Right hindlimb (tissue), 1 donor: ENCODE data around the gene IDUA.

Experiments used
- DNase-seq: peaks from one replicate; pipeline ENCODE4 v3.0.0-alpha.2; 2018

The IDUA gene

DNA sequence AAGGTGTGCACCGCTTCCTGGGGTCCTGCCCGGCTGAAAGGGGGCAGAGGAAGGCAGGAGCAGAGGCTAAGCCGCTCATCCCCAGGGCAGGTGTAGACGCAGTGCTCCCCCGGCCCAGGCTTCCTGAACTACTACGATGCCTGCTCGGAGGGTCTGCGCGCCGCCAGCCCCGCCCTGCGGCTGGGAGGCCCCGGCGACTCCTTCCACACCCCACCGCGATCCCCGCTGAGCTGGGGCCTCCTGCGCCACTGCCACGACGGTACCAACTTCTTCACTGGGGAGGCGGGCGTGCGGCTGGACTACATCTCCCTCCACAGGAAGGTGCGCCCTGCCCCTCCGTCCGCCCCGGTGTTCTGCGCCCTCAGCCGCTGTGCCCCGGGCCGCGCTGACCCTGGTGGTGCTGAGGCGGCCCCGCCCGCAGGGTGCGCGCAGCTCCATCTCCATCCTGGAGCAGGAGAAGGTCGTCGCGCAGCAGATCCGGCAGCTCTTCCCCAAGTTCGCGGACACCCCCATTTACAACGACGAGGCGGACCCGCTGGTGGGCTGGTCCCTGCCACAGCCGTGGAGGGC is 14.8 kb downstream of the IDUA start:
- DNase-seq = no peak

DNA sequence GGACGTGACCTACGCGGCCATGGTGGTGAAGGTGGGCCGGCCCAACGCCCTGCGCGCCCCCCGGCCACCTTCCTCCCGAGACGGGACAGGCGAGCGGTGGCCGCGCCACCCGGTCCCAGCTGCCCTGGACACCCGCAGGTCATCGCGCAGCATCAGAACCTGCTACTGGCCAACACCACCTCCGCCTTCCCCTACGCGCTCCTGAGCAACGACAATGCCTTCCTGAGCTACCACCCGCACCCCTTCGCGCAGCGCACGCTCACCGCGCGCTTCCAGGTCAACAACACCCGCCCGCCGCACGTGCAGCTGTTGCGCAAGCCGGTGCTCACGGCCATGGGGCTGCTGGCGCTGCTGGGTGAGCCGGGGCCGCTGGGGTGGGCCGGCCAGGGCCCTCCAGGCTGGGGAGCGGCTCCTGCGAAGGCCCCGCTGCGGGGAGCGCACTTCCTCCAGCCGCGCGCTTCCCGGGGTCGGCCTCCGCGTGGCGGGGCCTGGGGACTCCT is 15.3 kb downstream of the IDUA start:
- no peak for DNase-seq

DNA sequence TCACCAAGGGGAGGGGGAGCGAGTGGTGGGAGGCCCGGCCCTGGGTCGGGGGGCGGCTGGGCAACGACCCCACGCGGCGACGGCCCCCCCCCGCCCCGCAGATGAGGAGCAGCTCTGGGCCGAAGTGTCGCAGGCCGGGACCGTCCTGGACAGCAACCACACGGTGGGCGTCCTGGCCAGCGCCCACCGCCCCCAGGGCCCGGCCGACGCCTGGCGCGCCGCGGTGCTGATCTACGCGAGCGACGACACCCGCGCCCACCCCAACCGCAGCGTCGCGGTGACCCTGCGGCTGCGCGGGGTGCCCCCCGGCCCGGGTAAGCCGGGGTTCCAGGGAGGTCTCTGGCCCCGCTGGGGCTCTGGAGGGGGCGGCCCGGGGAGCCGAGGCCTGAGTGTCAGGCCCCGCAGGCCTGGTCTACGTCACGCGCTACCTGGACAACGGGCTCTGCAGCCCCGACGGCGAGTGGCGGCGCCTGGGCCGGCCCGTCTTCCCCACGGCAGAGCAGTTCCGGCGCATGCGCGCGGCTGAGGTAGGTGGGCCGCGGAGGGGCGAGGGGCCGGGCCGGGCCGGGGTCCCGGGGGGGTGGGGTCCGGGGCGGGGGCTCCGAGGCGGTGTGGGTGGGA is 15.9 kb downstream of the IDUA start:
- no peak for DNase-seq

DNA sequence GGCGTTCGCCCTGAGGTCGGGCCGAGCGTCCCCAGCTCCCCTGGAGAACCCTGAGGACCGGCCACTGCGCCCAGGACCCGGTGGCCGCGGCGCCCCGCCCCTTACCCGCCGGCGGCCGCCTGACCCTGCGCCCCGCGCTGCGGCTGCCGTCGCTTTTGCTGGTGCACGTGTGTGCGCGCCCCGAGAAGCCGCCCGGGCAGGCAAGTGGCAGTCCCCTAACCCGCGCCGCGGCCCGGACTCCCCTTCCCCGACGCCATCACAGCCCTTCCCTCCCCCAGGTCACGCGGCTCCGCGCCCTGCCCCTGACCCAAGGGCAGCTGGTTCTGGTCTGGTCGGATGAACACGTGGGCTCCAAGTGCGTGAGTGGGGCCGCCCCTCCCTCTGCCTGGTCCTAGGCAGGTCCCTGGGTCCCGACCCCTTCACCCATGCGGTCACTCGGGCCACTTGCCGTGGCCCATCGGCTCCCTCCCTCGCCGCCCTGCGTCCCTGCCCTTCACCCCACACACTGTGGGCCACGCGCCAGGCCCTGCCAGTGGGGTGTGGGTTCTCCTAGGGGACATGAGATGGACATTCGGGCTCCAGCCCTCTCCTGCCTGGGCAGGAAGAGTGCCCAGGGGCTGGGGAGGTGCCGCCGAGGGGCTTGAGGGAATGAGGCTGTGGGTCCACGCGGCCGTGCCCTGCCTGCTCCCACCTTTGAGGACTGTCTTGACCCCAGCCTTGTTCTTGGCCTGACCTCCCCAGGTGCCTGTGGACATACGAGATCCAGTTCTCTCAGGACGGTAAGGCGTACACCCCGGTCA is 16.6 kb downstream of the IDUA start:
- DNase-seq = no peak

DNA sequence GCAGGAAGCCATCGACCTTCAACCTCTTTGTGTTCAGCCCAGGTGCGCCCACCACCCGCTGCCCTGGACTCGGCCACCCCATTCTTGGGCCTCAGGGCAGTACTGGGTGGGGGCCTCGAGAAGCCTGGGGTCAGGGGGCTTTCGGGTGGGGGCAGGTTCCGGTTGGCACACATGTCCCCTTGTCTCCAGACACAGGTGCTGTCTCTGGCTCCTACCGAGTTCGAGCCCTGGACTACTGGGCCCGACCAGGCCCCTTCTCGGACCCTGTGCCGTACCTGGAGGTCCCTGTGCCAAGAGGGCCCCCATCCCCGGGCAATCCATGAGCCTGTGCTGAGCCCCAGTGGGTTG is 17.2 kb downstream of the IDUA start:
- DNase-seq = no peak

DNA sequence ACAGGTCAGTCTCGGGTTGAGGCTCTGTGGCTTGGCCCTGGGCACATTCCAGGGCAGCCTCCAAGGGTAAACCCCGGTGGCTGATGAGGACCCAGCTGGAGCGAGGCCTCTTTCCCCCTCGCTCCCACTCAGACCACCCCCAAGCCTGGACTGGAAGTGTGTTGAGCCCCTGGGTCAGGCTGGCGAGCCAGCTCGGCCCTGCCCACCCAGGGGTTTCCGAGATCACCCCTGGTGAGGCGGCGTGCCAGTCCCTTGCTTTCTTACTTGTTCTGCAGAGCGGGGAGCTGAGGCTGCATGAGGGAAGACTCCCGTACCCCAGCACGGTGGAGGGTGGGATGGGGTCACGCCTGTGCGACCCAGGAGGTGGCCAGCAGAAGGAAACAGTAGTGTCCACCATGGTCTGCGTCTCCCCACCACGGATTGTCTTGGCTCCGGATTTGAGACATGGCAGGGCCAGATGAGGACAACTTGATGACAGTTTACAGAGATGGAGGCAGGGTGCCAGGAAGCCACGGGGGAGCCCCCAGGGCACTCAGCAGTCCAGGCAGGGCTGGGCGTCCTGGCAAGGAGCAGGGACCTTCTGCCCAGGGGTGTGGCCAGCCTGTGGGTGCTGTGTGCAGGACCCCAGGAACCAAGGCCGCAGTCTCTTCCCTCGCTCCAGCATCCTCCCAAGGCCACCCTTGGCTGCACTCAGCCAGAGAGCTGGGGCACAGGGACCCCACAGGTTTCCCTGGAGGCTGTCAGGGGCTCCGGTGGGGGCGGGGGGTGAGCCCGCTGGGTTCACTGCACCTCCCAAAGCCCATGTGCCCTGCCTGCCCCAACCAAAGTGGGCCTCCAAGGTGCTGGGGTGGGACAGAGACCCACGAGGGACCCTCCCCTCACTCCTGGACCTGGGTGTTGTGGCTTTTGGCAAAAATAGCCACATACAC is 18.0 kb downstream of the IDUA start:
- DNase-seq = no peak

DNA sequence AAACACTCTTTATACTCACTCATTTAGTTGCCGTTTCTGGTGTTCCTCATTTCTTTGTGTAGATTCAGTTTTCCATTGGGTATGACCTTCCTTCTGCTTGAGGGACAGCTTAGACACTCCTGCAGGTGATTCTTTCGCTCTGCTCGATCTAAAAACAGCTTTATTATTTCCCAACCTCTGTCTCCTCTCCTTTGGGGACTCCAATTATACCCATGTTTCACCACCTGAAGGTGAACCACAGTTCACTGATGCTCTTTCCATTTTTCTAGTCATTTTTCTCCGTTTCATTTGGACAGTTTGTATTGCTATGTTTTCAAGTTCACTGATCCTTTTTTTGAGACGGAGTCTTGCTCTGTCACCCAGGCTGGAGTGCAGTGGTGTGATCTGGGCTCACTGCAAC is 20.0 kb downstream of the IDUA start:
- DNase-seq = no peak

DNA sequence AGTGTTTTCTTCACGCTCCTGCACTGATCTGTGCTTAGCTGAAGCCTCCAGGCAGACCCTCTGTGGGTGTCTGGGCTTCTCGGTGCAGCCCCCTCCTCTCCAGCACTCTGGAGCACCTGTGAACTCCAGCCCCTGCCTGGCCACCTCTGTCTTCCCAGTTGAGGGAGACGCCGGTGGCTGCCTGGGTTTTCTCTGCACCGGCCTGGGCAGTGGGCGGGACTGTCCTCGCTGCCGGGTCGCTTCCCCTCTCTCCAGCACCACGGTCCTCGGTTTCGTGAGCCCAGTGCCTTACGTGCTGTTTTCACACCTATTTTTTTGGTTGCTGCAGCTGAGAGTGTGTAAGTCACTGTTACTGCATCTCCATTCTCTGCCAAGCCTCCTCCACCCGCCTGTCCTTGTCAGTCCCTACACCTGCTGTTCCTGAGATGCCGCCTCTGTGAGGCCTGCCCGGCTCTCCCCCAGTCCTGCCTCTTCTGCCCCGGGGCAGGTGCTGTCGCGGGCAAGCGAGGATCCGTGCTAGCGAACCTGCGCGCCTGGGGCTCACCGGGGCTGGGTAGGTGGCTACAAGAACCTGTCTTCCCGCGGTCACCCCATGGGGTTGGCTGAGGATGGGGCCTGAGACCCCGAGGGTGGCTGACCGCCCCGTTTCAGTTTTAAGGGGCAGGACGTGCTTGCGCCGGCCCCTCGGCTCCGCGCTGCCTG is 22.1 kb downstream of the IDUA start:
- no peak for DNase-seq

DNA sequence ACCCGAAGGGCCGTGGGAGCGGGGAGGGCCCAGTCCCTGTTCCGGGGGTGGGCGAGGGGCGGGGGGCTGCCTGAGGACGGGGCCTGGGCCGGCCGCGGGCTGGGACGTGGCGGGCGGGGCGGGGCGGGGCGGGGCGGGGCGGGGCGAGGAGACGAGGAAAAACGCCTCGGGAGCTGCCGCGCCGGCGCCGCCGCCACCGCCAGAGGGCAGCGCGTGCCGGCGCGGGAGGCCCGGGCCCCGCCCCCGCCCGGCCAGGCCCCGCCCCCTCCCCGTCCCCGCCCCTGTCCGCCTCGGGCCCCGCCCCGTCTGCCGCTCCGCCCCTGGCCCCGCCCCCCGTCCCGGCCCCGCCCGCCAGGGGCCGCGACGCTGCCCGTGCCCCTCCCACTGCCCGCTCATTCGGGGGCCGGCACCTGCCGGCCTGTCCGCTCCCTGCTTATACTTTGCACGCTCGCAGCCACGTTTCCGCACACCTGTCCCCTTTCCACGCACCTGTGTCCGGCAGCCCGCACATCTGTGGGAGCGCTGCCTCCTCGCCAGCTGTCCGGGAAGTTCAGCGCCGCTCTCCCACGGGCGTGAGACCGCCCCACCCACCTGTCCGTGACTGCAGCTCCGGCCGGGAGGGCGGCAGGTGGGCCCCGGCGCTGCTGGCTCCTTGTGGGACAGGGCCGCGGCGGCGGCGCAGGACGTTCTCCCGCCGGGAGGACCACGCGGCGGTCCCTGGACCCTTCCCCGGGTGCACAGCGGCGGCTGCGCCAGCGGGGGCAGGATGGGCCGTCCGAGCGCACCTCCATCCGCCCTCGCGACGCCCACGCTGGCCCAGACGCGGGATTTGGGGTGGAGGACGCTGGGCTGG is 22.9 kb downstream of the IDUA start:
- peak; percentile 81 for DNase-seq

DNA sequence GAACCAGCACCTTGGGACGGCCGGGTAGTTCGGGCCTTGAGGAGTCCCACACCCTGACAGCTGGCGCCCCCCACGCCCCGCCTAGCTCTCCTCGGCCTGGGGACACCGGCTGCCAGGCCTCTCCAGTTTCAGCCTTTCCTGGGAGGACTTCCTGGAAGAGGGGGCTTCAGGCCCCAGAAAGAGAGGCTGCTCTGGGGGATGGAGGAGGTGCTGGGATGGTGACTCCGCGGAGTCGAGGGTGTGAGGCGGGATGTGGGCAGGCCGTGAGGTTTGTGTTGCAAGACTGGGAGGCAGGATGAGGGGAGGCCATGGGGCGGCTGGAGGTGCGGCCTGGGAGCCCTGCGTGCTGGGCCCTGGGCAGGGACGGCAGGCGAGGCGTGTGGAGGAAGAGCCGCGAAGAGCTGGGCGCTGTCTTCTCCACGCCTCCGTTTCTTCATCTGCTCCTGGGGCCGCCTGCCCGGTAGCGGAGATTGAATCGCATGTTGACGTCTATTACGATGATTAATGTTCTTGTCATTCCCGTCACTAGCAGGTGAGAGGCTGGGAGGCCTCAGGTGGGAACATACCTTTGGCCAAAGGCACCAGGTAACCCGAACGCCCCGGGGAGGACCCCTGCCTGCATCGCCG is 23.7 kb downstream of the IDUA start:
- peak; percentile 70 for DNase-seq

DNA sequence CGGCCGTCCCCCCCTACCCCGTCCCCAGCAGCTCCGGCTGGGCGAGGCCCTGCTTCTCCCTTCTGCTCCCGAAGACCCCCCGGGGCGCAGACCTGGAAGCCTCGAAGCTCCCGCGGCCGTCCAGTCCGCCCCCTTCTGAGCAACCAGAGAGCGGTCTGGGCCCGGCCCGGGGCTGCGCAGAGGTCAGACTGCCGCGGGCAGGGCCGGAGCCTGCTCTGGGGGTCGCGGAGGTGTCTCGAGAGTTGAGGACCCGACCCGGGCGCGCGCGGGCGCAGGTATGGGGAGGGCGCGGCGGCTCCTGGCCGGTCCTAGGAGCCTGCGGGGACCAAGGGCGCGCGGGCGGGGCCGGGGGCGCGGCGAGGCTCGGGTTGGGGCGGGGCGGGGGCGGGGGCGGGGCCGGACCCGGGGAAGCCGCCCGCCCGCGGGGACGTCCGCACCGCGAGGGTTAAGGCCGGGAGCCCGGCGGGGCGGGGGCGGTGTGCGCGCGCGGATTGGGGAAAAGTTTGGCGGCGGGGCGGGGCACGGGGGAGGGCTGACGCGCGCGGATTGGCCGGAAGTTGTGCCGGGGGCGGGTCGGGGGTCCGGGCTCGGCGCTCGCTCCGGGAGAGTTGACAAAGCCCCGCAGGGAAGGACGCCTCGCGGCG is 24.3 kb downstream of the IDUA start, which contains the start of gene FGFRL1:
TSS of gene FGFRL1 (plus strand) at position 605 of the 644 bp plus-strand sequence. CDS start 860 bp downstream, outside the sequence.
- DNase-seq = peak; percentile 96

DNA sequence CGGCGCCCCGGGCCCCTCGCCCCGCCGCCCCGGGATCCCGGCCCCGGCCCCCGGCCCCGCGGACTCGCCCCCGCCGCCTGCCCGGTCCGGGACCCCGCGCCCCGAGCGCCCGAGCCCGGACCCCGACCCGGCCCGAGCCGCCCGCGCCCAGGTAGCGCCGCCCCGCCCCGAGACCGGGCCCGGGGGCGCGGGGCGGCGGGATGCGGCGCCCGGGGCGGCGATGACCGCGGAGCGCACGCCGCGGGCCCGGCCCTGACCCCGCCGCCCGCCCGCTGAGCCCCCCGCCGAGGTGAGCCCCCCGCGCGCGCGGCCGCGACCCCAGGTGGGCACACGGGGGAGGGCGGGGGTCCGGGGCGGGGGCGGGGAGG is 24.8 kb downstream of the IDUA start:
- DNase-seq = no peak

DNA sequence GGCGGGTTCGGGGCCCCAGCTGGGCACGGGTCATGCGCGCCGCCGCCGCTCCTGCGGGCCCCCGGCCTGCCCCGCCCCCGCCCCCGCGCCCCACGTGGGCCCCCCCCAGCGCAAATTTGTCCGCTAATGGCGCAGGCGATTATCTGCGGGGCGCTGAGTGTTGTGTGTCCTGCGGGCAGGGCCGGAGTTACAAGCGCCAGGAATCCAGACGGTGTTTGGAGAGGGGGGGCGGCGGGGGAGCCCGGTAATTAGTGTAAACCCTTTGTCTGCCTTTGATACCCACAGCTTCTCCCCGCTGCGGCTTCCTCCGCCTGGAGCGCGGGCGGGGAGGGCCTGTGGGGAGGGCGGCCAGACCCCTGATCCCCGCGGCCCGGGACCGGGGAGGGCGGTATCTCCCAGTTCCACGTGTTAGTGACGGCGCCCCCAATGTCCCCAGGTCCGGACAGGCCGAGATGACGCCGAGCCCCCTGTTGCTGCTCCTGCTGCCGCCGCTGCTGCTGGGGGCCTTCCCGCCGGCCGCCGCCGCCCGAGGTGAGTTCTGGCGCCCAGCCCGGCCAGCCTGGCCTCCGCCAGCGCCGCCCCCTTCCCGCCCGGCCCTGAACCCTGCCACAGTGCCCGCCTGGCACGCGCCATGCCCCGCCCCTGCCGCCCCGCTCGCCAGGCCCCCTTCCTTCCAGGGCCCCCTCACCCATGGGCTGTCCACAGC is 25.3 kb downstream of the IDUA start:
- peak; percentile 67 for DNase-seq

DNA sequence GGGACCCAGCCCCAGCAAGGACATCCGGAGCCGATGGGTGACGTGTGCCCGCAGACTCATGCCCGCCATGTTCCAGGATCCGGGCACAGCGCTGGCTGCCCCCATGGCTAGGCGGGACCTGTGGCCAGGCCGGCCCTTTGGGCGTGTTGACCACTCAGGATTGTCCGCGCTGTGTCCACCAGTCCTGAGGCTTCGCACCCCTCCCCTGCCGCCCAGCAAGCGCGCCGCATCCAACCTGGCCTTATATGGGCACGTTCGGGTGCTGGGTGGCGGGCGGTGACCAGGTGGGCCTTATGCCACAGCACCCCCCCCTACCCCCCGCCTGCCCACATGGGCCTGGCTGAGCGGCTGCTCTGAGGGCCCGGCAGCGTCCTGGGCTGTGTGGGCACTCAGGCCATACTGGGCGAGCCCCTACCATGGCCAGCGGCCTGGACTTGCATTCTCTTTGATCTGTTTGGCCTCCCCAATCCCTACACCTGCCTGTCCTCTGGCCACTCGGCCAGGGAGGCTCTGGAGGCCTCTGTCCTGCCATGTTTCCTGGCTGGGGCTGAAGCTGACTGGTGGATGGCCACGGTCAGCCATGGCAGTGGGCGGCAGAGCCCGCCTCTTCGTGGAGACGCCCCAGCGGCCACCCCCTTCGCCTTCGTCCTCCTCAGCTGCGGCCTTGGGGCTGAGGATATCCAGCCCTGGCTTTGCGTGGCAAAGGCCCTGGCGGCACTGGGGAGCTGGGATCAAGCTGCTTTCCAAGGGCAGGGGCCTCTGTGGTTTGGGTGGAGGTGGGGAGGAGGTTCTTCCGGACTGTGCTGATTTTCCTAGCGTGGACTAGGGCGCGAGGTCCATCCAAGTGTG is 26.6 kb downstream of the IDUA start:
- DNase-seq = no peak

DNA sequence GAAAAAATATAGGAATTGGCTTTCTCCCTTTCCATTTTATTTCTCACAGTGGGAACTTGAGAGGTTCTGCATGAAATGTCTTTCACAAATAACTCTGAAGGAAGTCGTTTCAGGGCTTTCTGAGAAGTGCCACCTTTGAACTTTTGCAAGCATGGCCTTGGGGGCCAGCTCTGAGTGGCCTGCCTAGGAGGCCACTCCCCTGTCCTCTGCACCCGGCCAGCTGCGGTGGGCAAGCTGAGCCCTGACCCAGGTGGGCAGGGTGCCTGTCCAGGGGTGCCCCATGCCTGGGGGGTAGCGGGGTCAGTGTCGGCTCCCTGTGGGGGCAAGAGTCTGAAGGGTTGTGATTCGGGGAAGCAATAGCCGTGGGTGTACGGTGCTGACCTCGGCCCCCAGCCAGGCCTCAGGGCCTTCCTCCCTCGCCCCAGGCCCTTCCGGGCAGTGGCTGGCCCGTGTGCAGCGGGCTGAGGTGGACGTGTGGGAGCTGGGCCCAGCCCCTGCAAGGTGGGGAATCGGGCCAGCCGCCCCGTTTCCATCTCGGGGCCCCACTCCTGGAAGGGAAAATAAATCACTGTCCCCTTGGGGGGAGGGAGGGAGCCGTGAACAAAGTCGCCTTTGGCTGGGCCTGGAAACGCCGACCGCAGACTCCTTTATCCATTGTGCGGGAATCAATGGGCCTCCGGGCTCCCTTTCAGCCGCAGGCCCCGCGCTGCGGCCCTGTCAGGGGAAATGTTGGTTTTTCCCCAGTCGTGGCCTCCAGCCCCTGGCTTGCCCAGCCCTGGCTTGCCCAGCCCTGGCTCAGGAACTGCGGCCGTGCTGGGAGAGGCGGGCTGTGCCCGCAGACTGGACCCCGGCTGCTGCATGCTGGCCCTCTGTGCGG is 27.7 kb downstream of the IDUA start:
- DNase-seq = peak; percentile 75

DNA sequence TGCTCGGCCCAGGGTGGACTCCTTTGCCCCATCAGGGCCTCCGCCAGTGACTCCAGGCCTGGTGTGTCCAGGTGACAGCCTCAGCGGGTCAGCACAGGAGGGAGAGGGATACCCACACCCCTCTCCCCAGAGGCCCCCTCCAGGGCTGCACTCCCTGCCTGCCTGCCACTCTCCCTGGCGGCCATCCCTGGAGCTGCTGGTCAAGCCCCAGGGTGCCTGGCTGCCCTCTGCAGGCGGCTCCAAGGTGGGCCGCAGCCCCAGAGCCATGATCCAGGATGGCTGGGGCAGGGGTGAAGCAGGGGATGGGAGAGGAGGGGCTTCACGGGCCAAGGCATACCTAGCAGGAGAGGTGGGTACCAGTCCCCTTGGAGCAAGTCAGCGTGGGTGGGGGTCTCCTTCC is 28.3 kb downstream of the IDUA start:
- no peak for DNase-seq

DNA sequence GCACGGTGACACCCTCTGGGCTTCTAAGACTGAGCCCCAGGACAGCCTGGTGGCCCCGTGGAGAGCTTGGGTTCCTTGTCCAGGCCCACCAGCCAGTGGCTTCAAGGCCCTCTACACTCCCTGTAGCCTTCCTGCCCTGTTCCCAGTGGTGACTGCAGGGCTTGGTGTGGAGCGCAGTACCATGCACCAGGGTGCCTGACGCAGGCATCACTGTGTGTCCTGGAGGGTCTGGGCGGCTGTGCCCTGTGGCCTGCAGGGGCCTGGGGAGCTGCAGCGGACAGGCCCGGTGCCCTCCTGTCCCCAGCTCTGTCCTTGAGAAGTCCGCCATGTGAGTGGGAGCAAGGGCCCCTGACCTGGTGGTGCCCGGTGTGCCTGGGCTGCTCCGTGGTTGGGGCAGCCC is 28.9 kb downstream of the IDUA start:
- no peak for DNase-seq

DNA sequence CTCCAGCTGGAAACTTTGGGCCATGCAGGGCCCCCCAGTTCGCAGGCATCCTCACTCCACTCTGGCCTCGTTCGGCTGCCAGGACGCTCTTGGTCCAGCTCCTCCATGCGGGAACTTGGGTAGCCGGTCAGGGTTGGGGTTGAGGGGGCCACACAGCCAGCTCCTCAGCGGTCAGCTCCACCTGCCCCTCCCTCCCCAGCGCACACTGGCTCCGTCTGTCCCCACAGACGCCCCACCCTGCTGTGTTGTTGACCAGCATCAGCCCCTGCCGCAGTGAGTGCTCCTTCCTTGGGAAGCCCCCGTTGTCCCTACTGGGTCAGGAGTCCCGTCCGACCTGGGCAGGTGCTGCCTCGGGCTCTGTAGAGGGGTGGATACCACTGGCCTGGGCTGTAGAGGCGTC is 30.4 kb downstream of the IDUA start:
- no peak for DNase-seq
